ENCODE data around the gene SCUBE1. TPM values are rescaled to one million over a fixed set of nuclear protein-coding genes. Genes with fewer than 3 reads are reported as not detected.

Gene SCUBE1
- total and polyA plus RNA-seq, 2 donors (not counting 3 experiments of a cell fraction or from before 2014, with no cell fraction given) = 0.07 TPM; not detected in 1

GRCh38 chr22:43148581-43148980 is 194.6 kb downstream of the SCUBE1 start:
- dilution Hi-C loops (cut with MboI; ENCODE audit: extremely low pct_ligation_motif_present, low sequenced_read_pairs) = no loop called here
- TF ChIP-seq JUN (IDR thresholded peaks at IDR 0.05; ENCODE audit: borderline replicate concordance, insufficient read depth, insufficient read length, low read depth) = no peak
- no peak for TF ChIP-seq GATA2 (IDR thresholded peaks at IDR 0.05; ENCODE audit: insufficient read depth, insufficient read length, low read depth, low read length)
- no peak for TF ChIP-seq POLR2AphosphoS5 (IDR thresholded peaks at IDR 0.05; ENCODE audit: insufficient read depth, low read depth, low read length)
- no peak for FAIRE-seq

GRCh38 chr22:43147821-43148220 is 195.4 kb downstream of the SCUBE1 start:
- no peaks in the 10 kb centered on the region for H3K27me3 ChIP-seq (ENCODE audit: control insufficient read depth in 2 of 2, insufficient read depth in 2 of 2, low read length in 2 of 2)
- H3K4me2 ChIP-seq (ENCODE audit: insufficient read depth, low read length) = no peak overlapping the region
- ChIA-PET CTCF (interaction anchor here (0.8 kb wide), 1 partner anchor 11 kb away, joined by 4 read pairs; no protein-coding TSS in a partner anchor), POLR2A (no interaction called here)
- no peaks in the 10 kb centered on the region for H3K9me1 ChIP-seq (replicated peaks; ENCODE audit: control insufficient read depth, extremely low read depth, insufficient read depth, low read length)
- no peak for FAIRE-seq
- no peak overlapping the region for H2AFZ ChIP-seq (ENCODE audit: low read depth, low read length)
- H3K4me3 ChIP-seq (replicated peaks in 1 of 3; ENCODE audit: insufficient read depth in 1 of 3, low read depth in 1 of 3, low read length in 3 of 3) = no peak overlapping the region
- no peak overlapping the region for H3K9ac ChIP-seq (replicated peaks; ENCODE audit: extremely low read depth, insufficient read depth, low read length)
- DNase-seq (ENCODE audit: low read depth, low spot score) = no peak
- no peak overlapping the region for H3K27ac ChIP-seq (ENCODE audit: insufficient read depth, low read depth, low read length)
- H3K79me2 ChIP-seq (ENCODE audit: control insufficient read depth, insufficient read depth, low read length) = peaks cover 18% of the 10 kb centered on the region
- H3K9me3 ChIP-seq (replicated peaks; ENCODE audit: control insufficient read depth, insufficient read depth, low read length) = no peaks in the 10 kb centered on the region
- dilution Hi-C loops (cut with MboI; ENCODE audit: extremely low pct_ligation_motif_present, low sequenced_read_pairs) = no loop called here
- TF ChIP-seq POLR2A (IDR thresholded peaks at IDR 0.05; ENCODE audit: low read depth, low read length) (no peak), CTCF (IDR thresholded peaks at IDR 0.05; ENCODE audit: extremely low read depth in 1 of 2, insufficient read depth in 1 of 2, low read depth in 1 of 2, low read length in 2 of 2) (no peak), GATA2 (IDR thresholded peaks at IDR 0.05; ENCODE audit: insufficient read depth, insufficient read length, low read depth, low read length) (no peak)
- H4K20me1 ChIP-seq (replicated peaks; ENCODE audit: control insufficient read depth, extremely low read depth, insufficient read depth, low read length) = no peaks in the 10 kb centered on the region
- no TSS peak for BruUV-seq (replicated peaks)
- H3K36me3 ChIP-seq (ENCODE audit: control insufficient read depth in 2 of 2, extremely low read depth in 1 of 2, insufficient read depth in 2 of 2, low read length in 2 of 2) = no peaks in the 10 kb centered on the region
- intact Hi-C loops (cut with micrococcal nuclease) = no loop called here
- H3K4me1 ChIP-seq (ENCODE audit: control insufficient read depth, extremely low read depth, insufficient read depth, low read length) = peaks cover 7% of the 10 kb centered on the region

More at GRCh38 chr22:43148581-43148980, 194.6 kb downstream of the SCUBE1 start:
- no peaks in the 10 kb centered on the region for H4K20me1 ChIP-seq (replicated peaks; ENCODE audit: control insufficient read depth, extremely low read depth, insufficient read depth, low read length)
- BruUV-seq (replicated peaks) = no TSS peak
- H3K9ac ChIP-seq (replicated peaks; ENCODE audit: extremely low read depth, insufficient read depth, low read length) = no peak overlapping the region
- peaks cover 5% of the 10 kb centered on the region for H3K4me1 ChIP-seq (ENCODE audit: control insufficient read depth, extremely low read depth, insufficient read depth, low read length)
- no peaks in the 10 kb centered on the region for H3K36me3 ChIP-seq (ENCODE audit: control insufficient read depth in 2 of 2, extremely low read depth in 1 of 2, insufficient read depth in 2 of 2, low read length in 2 of 2)
- no peak overlapping the region for H2AFZ ChIP-seq (ENCODE audit: low read depth, low read length)
- intact Hi-C loops (cut with micrococcal nuclease) = no loop called here
- ChIA-PET POLR2A (interaction anchor here (0.6 kb wide), 1 partner anchor 39 kb away, joined by 3 read pairs; no protein-coding TSS in a partner anchor), CTCF (interaction anchor here (0.5 kb wide), 1 partner anchor 106 kb away, joined by 3 read pairs; no protein-coding TSS in a partner anchor)
- H3K27ac ChIP-seq (ENCODE audit: insufficient read depth, low read depth, low read length) = no peak overlapping the region
- no peak overlapping the region for H3K4me2 ChIP-seq (ENCODE audit: insufficient read depth, low read length)
- H3K79me2 ChIP-seq (ENCODE audit: control insufficient read depth, insufficient read depth, low read length) = peaks cover 20% of the 10 kb centered on the region
- DNase-seq (ENCODE audit: low read depth, low spot score) = no peak
- no peaks in the 10 kb centered on the region for H3K27me3 ChIP-seq (ENCODE audit: control insufficient read depth in 2 of 2, insufficient read depth in 2 of 2, low read length in 2 of 2)
- H3K4me3 ChIP-seq (replicated peaks in 1 of 3; ENCODE audit: insufficient read depth in 1 of 3, low read depth in 1 of 3, low read length in 3 of 3) = no peak overlapping the region
- no peaks in the 10 kb centered on the region for H3K9me1 ChIP-seq (replicated peaks; ENCODE audit: control insufficient read depth, extremely low read depth, insufficient read depth, low read length)
- H3K9me3 ChIP-seq (replicated peaks; ENCODE audit: control insufficient read depth, insufficient read depth, low read length) = no peaks in the 10 kb centered on the region

Other genes with a start within 250 kb of the SCUBE1 start
- 0.49 TPM in 1 of 2 replicates, not detected in the other for gene BIK, start 232.6 kb downstream of the SCUBE1 start, total RNA-seq
- 0.57 and 0.95 TPM in 2 replicates for gene BIK, start 232.6 kb downstream of the SCUBE1 start, polyA plus RNA-seq
- gene MCAT, start 200.0 kb downstream of the SCUBE1 start, total RNA-seq = 16.9 and 17.8 TPM in 2 replicates
- 23.2 and 26.9 TPM in 2 replicates for gene MCAT, start 200.0 kb downstream of the SCUBE1 start, polyA plus RNA-seq
- gene TSPO, start 191.8 kb downstream of the SCUBE1 start, total RNA-seq = 328 and 346 TPM in 2 replicates
- gene TSPO, start 191.8 kb downstream of the SCUBE1 start, polyA plus RNA-seq = 720 and 1,228 TPM in 2 replicates
- gene TTLL12, start 156.2 kb downstream of the SCUBE1 start, total RNA-seq = 32.9 and 36.5 TPM in 2 replicates
- gene TTLL12, start 156.2 kb downstream of the SCUBE1 start, polyA plus RNA-seq = 26.2 and 30.1 TPM in 2 replicates
- not detected in 2 replicates for gene MPPED1, start 68.6 kb upstream of the SCUBE1 start, total RNA-seq
- not detected in 2 replicates for gene MPPED1, start 68.6 kb upstream of the SCUBE1 start, polyA plus RNA-seq

Measured in endothelial cell of umbilical vein (primary cell).